Lung (tissue), 12 donors: ENCODE results near the gene LRRFIP2. TPM values are rescaled to one million over a fixed set of nuclear protein-coding genes. Genes with fewer than 3 reads are reported as not detected.

ENCODE experiments used
- ATAC-seq: fragments of 200-7000 bp; cut with Tn5 transposase; one replicate; pipeline ENCODE4 v1.9.1; 2020; ENCODE audit warnings: moderate number of reproducible peaks; ENCODE audit not compliant: insufficient read depth, low FRiP score
- DNase-seq, 3 donors: peaks; one replicate each; pipeline ENCODE4 v3.0.0-alpha.2; 2013 to 2017
- H3K27ac ChIP-seq, 2 donors: one replicate each; pipeline ENCODE4 v1.5.1; 2013; ENCODE audit warnings: mild to moderate bottlenecking in 2 of 2, moderate library complexity in 2 of 2, control low read depth in 1 of 2, inconsistent platforms in 1 of 2, low read depth in 1 of 2, low read length in 1 of 2
- H3K27me3 ChIP-seq, 3 donors: one replicate each; pipeline ENCODE4 v1.5.1; 2013; ENCODE audit warnings: low read length in 2 of 3; ENCODE audit not compliant: control insufficient read depth in 3 of 3, insufficient read depth in 3 of 3
- H3K36me3 ChIP-seq, 4 donors: one replicate each; pipeline ENCODE4 v1.5.1; 2013; ENCODE audit warnings: low read length in 4 of 4, mild to moderate bottlenecking in 1 of 4, moderate library complexity in 1 of 4; ENCODE audit not compliant: control insufficient read depth in 4 of 4, insufficient read depth in 4 of 4
- H3K4me1 ChIP-seq, 5 donors: one replicate each; pipeline ENCODE4 v1.5.1; 2013; ENCODE audit warnings: low read length in 5 of 5, mild to moderate bottlenecking in 2 of 5, moderate library complexity in 1 of 5; ENCODE audit not compliant: control insufficient read depth in 5 of 5, insufficient read depth in 5 of 5
- H3K4me3 ChIP-seq: one replicate; pipeline ENCODE4 v1.5.1; 2013; ENCODE audit warnings: mild to moderate bottlenecking, control low read depth, moderate library complexity
- H3K9ac ChIP-seq, 2 donors: one replicate each; pipeline ENCODE4 v1.5.1; 2013; ENCODE audit warnings: low read length in 2 of 2, control low read depth in 1 of 2; ENCODE audit not compliant: insufficient read depth in 1 of 2
- H3K9me3 ChIP-seq, 4 donors: one replicate each; pipeline ENCODE4 v1.5.1; 2013; ENCODE audit warnings: low read length in 3 of 4, mild to moderate bottlenecking in 1 of 4, moderate library complexity in 1 of 4; ENCODE audit not compliant: control insufficient read depth in 4 of 4, insufficient read depth in 3 of 4
- CTCF ChIP-seq: IDR thresholded peaks from 2 replicates; pipeline ENCODE4 v1.5.1; 2012; ENCODE audit warnings: mild to moderate bottlenecking; ENCODE audit errors: control extremely low read depth, extremely low read depth
- WGBS, 2 donors: extraction: QIAGEN DNeasy Blood & Tissue Kit; methylation state at CpG; one replicate each; pipeline ENCODE4 v1.1.7; 2013; 5-methylcytosine and 5-hydroxymethylcytosine counted together
- polyA plus RNA-seq, 2 donors: library from polyadenylated mRNA; stranded (reverse); fragments of 200-250 nt; gene quantifications; one replicate each; pipeline ENCODE4 v1.2.1, GENCODE V29; 2013
- total RNA-seq, 2 donors: library from RNA; depleted of rRNA in 1 of 2; stranded (reverse); fragments of >200 nt in 1 of 2; gene quantifications; one replicate each; pipeline ENCODE4 v1.2.1, GENCODE V29; 2014 to 2021
- donor health status: control.
- donor health status: control.
- donor health status: Bipolar disorder and iron deficiency.
- donor health status: healthy.
- donor health status: DM: yes; HTN: yes; CAD: no.

LRRFIP2 gene
- total and polyA plus RNA-seq, 4 donors = 24.8 to 106 (median 44.6) TPM

GRCh38 chr3:37086918-37087317 is 87.5 kb downstream of the LRRFIP2 start:
- WGBS, 2 donors = 97 to 99% methylated on average over 6 of the region's 6 CpGs
- Histone ChIP-seq H3K27ac (no peak overlapping the region), H3K9me3 (peaks cover 0 to 2% (median 0%) of the 10 kb centered on the region in 4 donors), H3K4me3 (no peak overlapping the region), H3K4me1 (peaks cover 0 to 17% (median 0%) of the 10 kb centered on the region in 5 donors), H3K27me3 (no peaks in the 10 kb centered on the region), H3K36me3 (peaks cover 7 to 34% (median 13%) of the 10 kb centered on the region in 4 donors), H3K9ac (no peak overlapping the region)
- ATAC-seq (no peak), DNase-seq (no peak)
- TF ChIP-seq CTCF = no peak

- DNase-seq = no peak
- no peak for TF ChIP-seq CTCF
- peaks cover 0 to 18% (median 0%) of the 10 kb centered on the region in 5 donors for H3K4me1 ChIP-seq
- H3K27me3 ChIP-seq = no peaks in the 10 kb centered on the region
- no peak overlapping the region for H3K27ac ChIP-seq
- no peak overlapping the region for H3K9ac ChIP-seq
- no peak overlapping the region for H3K4me3 ChIP-seq
- peaks cover 4 to 18% (median 8%) of the 10 kb centered on the region in 4 donors for H3K36me3 ChIP-seq
- no peak for ATAC-seq
- 75 to 83% methylated on average over 3 of the region's 3 CpGs for WGBS, 2 donors
- peaks cover 0 to 2% (median 0%) of the 10 kb centered on the region in 4 donors for H3K9me3 ChIP-seq
Observed at GRCh38 chr3:37082317-37082716, 92.1 kb downstream of the LRRFIP2 start.

- Histone ChIP-seq H3K36me3 (peaks cover 6 to 26% (median 17%) of the 10 kb centered on the region in 4 donors), H3K27me3 (no peaks in the 10 kb centered on the region), H3K27ac (no peak overlapping the region), H3K4me3 (no peak overlapping the region), H3K9me3 (no peaks in the 10 kb centered on the region), H3K9ac (no peak overlapping the region), H3K4me1 (peaks cover 0 to 13% (median 1%) of the 10 kb centered on the region in 5 donors)
- ATAC-seq (no peak), DNase-seq (no peak)
- TF ChIP-seq CTCF = no peak
- WGBS, 2 donors = 100% methylated on average over 1 of the region's 1 CpG
Observed at GRCh38 chr3:37075955-37076354, 98.4 kb downstream of the LRRFIP2 start.

- ATAC-seq (no peak), DNase-seq (no peak)
- Histone ChIP-seq H3K27me3 (no peaks in the 10 kb centered on the region), H3K4me1 (peaks cover 0 to 13% (median 1%) of the 10 kb centered on the region in 5 donors), H3K36me3 (peaks cover 6 to 30% (median 13%) of the 10 kb centered on the region in 4 donors), H3K27ac (no peak overlapping the region), H3K4me3 (no peak overlapping the region), H3K9ac (no peak overlapping the region), H3K9me3 (no peaks in the 10 kb centered on the region)
- WGBS, 2 donors = 58 to 72% methylated on average over 3 of the region's 3 CpGs
- TF ChIP-seq CTCF = no peak
Observed at GRCh38 chr3:37074178-37074577, 100.2 kb downstream of the LRRFIP2 start.
